Stimulated activated CD8-positive, alpha-beta memory T cell treated with anti-CD3 and anti-CD28 coated beads, Interleukin-4, amount 100 ng/mL, for 1 hour (primary cell): ENCODE results near the gene RCL1.
"Not testable (repeated sequence)": the region's sequence is repeated elsewhere in the genome, so short reads cannot be mapped to it uniquely, and the experiment has no call there.

ENCODE experiments used
- DNase-seq, 2 donors: peaks; one replicate each; pipeline ENCODE4 v3.0.0-alpha.2; 2020; ENCODE audit warnings: low read depth in 2 of 2, low spot score in 1 of 2

Gene RCL1

GRCh38 chr9:4873066-4873465, 80.3 kb downstream of the RCL1 start:
- no peak for DNase-seq

- no peak for DNase-seq
Measured at GRCh38 chr9:4875559-4875958, 82.8 kb downstream of the RCL1 start.

- DNase-seq: no peak
Measured at GRCh38 chr9:4879115-4879558, 86.4 kb downstream of the RCL1 start.

GRCh38 chr9:4883326-4883873, 90.7 kb downstream of the RCL1 start:
- no peak for DNase-seq

- DNase-seq: no peak
Measured at GRCh38 chr9:4886698-4887097, 94.0 kb downstream of the RCL1 start.

- DNase-seq: no peak
Measured at GRCh38 chr9:4887556-4887955, 94.8 kb downstream of the RCL1 start.

GRCh38 chr9:4890242-4890641, 97.5 kb downstream of the RCL1 start:
- no peak for DNase-seq

- no peak for DNase-seq
Measured at GRCh38 chr9:4890929-4891328, 98.2 kb downstream of the RCL1 start.

- DNase-seq: no peak
Measured at GRCh38 chr9:4891674-4892073, 98.9 kb downstream of the RCL1 start.

GRCh38 chr9:4892501-4893194, 99.9 kb downstream of the RCL1 start:
- DNase-seq: no peak

GRCh38 chr9:4894076-4894475, 101.3 kb downstream of the RCL1 start:
- DNase-seq: no peak

GRCh38 chr9:4899853-4900252, 107.1 kb downstream of the RCL1 start:
- not testable (repeated sequence) for DNase-seq

- DNase-seq: peak in 1 of 2 donors; percentile 2
Measured at GRCh38 chr9:4901401-4902134, 108.8 kb downstream of the RCL1 start.

GRCh38 chr9:4902135-4902475, 109.4 kb downstream of the RCL1 start:
- DNase-seq: no peak

- DNase-seq: no peak
Measured at GRCh38 chr9:4904322-4905134, 111.8 kb downstream of the RCL1 start.

GRCh38 chr9:4905135-4905490, 112.4 kb downstream of the RCL1 start:
- DNase-seq: no peak
